HG02571 (cell line): Measurements from ENCODE around the gene DUSP16.
A peak's percentile ranks its signal among the peaks of the same experiment; 100 is the strongest.
"Not testable (repeated sequence)": the region's sequence is repeated elsewhere in the genome, so short reads cannot be mapped to it uniquely, and the experiment has no call there.

ENCODE experiments used
- ATAC-seq: cut with Tn5 transposase; IDR thresholded peaks from one replicate; pipeline ENCODE4 v1.9.1; 2021; ENCODE audit warnings: mild to moderate bottlenecking, moderate library complexity; ENCODE audit not compliant: unreplicated experiment

DUSP16 gene

DNA sequence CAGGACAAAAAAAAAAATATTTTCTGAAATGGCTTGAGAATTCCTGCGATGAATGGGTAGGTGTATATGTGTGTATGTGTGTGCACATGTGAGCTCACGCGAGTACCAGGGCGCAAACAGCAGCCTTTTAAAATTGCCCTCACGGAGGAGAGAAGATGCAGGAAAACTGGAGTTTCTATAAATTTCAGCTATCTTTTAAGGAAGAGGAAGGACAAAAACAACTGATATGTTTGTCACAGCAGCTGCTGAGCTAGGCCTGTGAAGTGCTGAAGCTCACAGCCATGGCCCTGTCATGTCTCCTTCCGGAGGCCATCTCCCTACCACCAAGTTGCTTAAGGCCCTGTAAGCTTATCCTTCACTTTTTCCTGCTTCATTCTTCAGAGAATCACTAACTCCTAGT is 40.8 kb downstream of the DUSP16 start:
- ATAC-seq: no peak

- ATAC-seq: no peak
Measured at GRCh38 chr12:12521044-12521485, 41.6 kb downstream of the DUSP16 start.

GRCh38 chr12:12520273-12520672 is 42.4 kb downstream of the DUSP16 start:
- no peak for ATAC-seq

DNA sequence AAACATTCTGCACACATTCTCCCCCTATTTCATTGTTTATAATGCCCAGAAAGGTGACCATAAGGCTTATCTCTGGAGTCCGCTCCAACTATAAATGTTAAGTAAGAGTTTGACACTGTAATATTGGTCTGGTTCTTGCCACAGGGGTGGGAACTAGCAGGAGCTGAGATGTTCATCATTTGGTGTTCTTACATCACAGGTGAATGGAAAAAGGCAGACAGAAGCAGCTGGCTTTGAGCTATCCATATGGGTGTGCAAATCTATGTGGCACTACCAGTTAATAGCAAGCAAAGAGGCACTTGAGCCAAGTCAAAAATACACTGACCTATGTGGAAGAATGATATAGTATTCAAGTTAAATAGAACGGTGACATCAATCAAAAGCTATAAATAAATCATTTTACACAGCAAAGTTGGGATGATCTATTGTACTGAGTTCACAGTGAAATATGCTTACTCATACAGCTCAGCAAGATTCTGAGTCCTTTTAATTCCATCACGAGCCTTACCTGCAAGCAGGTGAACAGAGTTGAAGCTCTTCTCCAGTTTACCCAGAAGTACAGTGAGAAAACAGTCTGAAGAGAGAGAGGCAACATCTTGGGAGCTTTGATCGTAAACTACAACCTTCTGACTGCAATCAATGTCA is 43.2 kb downstream of the DUSP16 start:
- ATAC-seq: no peak

GRCh38 chr12:12518919-12519318 is 43.7 kb downstream of the DUSP16 start:
- no peak for ATAC-seq

GRCh38 chr12:12518464-12518845 is 44.2 kb downstream of the DUSP16 start:
- no peak for ATAC-seq

- no peak for ATAC-seq
Measured at GRCh38 chr12:12513416-12514006, 49.2 kb downstream of the DUSP16 start.

DNA sequence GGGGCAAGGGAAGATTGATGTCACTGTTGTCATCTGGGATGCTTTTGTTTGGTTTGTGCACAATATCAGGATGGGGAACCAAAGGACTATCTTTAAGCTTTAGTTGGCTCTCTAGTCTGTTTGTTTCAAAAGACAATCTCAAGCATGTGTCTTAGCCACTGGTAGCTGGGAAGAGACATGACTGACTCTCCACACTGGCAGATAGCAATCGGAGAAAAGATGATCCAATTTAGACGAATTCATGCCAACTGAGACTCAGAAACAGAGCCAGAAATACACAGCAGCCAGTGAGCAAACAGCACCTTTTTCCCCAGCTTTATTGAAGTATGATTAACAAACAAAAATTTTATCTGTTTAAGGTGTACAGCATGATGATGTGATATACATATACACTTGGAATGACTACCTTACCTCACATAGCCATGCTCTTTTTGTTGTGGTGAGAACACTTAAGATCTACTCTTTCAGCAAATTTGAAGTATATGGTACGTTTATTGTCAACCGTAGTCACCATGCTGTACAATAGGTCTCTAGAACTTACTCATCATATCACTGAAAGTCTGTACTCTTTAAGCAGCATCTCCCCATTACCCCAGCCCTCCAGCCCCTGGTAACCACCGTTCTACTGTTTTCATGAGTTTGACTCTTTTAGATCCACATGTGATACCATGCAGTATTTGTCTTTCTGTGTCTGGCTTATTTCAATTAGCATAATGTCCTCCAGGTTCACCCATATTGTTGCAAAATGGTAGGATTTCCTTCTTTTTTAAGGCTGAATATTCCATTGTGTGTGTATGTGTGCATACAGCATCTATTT is 50.6 kb downstream of the DUSP16 start:
- ATAC-seq: no peak

GRCh38 chr12:12511021-12511783 is 51.5 kb downstream of the DUSP16 start:
- no peak for ATAC-seq

- no peak for ATAC-seq
Measured at GRCh38 chr12:12510551-12510950, 52.1 kb downstream of the DUSP16 start.

DNA sequence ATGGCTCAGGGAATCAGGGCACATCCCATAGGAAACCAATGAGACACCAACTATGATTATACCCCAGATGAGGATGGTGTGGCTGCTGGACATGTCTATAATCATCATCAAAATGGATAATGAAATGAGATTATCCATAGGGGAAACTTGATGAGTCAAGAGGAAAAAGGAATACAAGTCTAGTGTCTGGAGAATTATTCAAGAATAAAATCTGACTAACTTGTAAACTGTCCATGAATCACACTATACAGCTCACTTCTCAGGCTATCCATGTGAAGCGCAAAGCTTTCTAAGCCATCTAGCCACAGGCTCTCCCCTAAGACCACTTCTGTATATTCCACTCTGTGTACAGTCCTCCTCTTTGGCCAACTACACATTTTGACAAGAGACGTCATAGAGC is 52.5 kb downstream of the DUSP16 start:
- ATAC-seq: no peak

- ATAC-seq: no peak
Measured at GRCh38 chr12:12508612-12509011, 54.1 kb downstream of the DUSP16 start.

- no peak for ATAC-seq
Measured at GRCh38 chr12:12507121-12507520, 55.5 kb downstream of the DUSP16 start.

GRCh38 chr12:12506496-12506890 is 56.2 kb downstream of the DUSP16 start:
- no peak for ATAC-seq

DNA sequence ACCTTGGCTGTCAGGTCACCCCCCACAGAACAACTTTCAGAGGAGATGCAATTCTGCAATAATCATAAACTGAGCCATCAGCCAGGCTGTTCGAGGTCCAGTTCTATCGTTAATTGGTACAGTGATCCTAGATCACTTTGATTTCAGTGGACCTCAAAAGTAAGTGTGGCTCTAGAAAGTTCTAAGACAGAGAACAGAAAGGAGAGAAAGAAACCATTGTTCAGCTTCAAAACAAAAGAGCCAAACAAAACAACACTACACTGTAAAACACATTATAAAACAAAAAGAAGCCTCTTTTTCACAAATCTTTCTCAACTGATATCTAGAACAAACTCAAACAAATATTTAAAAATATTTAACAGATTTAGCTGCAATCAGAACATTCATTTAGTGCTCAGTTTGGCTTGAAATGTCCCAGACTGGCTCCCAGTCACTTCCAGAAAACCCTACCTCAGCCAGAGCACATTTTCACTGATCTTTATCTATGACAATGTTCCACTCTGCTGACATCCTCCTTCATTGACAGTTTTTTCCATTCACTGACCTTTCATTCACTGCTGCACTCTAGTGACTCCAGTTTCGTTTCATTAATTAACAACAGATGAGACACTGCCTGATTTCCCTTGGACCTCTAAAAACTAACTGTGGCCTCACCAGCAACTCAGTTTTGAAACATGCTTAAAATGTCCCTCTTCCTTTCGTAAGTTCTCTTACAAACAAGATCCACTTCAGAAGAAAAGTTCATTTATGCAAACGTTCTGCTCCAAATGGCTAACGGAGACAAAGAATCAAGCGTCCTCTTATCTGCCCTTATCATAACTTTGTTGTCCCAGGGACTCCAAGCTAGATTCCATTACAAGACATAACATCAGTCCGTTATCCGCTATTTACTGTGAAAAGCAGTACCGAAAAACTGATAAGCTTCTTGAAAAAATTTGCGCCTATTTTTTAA is 56.8 kb downstream of the DUSP16 start:
- peak; percentile 79 for ATAC-seq

- ATAC-seq: no peak
Measured at GRCh38 chr12:12503384-12504078, 59.1 kb downstream of the DUSP16 start.

DNA sequence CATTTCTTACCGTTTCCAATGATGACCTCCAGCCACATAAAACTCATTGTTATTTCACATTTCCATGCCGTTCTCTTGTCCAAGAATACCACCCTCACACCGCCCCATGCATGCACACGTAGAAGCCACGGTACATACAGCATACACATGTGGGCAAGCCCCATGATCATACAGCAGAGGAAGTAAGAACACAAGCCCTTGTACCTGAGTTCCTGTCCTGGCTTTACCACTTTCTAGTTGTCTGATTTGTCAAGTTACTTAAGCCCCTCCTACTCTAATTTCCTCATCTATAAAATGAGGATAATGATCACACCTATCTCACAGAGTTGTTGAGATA is 59.9 kb downstream of the DUSP16 start:
- ATAC-seq: no peak

DNA sequence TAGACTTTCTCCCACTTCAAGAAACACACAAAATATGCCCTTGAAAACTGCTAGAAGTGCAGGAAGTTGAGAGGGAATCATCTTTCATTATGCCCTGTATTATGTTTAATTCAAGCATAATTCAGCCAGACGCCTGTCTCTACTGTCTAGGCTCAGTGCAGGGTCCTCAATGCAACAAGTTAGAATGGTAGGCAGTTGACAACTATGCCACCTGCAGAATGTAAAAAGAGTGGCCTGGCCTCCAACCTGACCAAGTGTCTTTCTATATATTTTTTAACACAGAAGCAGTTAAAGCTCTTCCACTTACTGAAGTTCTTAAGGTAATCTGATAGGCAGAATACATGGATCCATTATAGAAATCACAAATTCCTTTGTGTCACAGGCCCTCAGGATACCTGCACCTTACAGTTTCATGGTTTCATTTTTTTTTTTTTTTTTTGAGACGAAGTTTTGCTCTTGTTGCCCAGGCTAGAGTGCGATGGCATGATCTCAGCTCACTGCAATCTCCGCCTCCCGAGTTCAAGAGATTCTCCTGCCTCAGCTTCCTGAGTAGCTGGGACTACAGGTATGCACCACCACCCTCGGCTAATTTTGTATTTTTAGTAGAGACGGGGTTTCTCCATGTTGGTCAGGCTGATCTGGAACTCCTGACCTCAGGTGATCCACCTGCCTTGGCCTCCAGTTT is 60.4 kb downstream of the DUSP16 start:
- ATAC-seq: not testable (repeated sequence)

DNA sequence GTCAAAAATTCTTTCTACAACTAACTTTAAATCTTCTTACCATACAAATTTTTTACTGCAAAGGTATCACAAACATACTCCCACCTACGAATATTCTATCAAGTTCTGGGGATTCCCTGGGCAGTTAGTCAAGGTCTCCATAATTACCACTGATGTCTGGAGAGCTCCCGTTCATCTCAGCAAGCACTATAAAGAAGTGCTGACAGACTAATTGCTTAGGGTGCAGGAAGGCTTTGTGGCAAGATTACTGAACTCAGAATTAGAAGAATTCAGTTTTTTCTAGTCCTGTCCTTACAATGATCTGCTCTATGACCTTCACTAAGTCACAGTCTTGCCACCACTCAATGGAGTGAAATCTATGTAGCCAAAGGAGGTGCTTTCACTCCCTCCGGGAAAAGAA is 61.5 kb downstream of the DUSP16 start:
- ATAC-seq: no peak
